Osteocyte (in vitro differentiated cells): ENCODE measurements around the gene PRM3. TPM values are rescaled to one million over a fixed set of nuclear protein-coding genes. Genes with fewer than 3 reads are reported as not detected.

Experiments used
- DNase-seq: peaks from one replicate; pipeline ENCODE4 v3.0.0; 2021; ENCODE audit warnings: mixed read lengths; ENCODE audit not compliant: unreplicated experiment; ENCODE audit errors: extremely low spot score
- H3K27ac Mint-ChIP-seq: one replicate; pipeline ENCODE4 v1.8.0; 2021; ENCODE audit warnings: mild to moderate bottlenecking, mixed read lengths; ENCODE audit not compliant: unreplicated experiment
- H3K27me3 Mint-ChIP-seq: one replicate; pipeline ENCODE4 v1.8.0; 2021; ENCODE audit warnings: mixed read lengths; ENCODE audit not compliant: unreplicated experiment
- H3K36me3 Mint-ChIP-seq: one replicate; pipeline ENCODE4 v1.8.0; 2021; ENCODE audit warnings: mixed read lengths; ENCODE audit not compliant: unreplicated experiment
- H3K4me1 Mint-ChIP-seq: one replicate; pipeline ENCODE4 v1.8.0; 2021; ENCODE audit warnings: mixed read lengths; ENCODE audit not compliant: unreplicated experiment
- H3K4me3 Mint-ChIP-seq: one replicate; pipeline ENCODE4 v1.8.0; 2021; ENCODE audit warnings: mild to moderate bottlenecking, moderate library complexity, mixed read lengths; ENCODE audit not compliant: unreplicated experiment
- H3K9me3 Mint-ChIP-seq: one replicate; pipeline ENCODE4 v1.8.0; 2021; ENCODE audit warnings: mixed read lengths; ENCODE audit not compliant: unreplicated experiment
- total RNA-seq: library from RNA; stranded (reverse); gene quantifications from 2 replicates; pipeline ENCODE4 v1.2.1, GENCODE V29; 2021
- TF ChIP-seq, protein P1 (sequence below): fragments of 200-600 bp; sonication (generic); IDR thresholded peaks from 2 replicates; pipeline ENCODE4 v1.5.0; 2021; ENCODE audit warnings: antibody characterized with exemption, mild to moderate bottlenecking, moderate library complexity

PRM3 gene
- total RNA-seq, 1 donor from 2014 or later = not detected

DNA sequence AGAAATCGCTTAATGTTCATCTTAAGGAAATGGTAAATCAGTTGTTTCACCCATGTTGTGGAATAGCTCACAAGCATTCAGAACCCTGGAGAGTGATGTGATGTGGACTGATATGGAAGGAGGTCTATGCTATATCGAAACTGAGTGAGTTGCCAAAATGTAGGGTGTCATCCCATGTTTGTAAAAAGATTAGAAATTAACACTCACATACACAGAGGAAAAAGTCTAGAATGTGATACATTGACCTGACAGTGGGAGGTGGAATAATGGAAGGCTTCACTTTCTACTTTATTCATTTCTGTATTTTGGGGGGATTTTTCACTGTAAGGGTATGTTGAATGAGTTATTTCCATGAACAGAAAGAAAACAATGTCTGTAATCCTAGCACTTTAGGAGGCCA lies 12.4 kb upstream of the PRM3 start:
- TF ChIP-seq, protein P1, sequence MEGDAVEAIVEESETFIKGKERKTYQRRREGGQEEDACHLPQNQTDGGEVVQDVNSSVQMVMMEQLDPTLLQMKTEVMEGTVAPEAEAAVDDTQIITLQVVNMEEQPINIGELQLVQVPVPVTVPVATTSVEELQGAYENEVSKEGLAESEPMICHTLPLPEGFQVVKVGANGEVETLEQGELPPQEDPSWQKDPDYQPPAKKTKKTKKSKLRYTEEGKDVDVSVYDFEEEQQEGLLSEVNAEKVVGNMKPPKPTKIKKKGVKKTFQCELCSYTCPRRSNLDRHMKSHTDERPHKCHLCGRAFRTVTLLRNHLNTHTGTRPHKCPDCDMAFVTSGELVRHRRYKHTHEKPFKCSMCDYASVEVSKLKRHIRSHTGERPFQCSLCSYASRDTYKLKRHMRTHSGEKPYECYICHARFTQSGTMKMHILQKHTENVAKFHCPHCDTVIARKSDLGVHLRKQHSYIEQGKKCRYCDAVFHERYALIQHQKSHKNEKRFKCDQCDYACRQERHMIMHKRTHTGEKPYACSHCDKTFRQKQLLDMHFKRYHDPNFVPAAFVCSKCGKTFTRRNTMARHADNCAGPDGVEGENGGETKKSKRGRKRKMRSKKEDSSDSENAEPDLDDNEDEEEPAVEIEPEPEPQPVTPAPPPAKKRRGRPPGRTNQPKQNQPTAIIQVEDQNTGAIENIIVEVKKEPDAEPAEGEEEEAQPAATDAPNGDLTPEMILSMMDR = no peak
- Mint-ChIP-seq H3K27me3 (peaks cover 49% of the 10 kb centered on the region), H3K4me1 (no peaks in the 10 kb centered on the region), H3K9me3 (no peaks in the 10 kb centered on the region), H3K27ac (no peak overlapping the region), H3K4me3 (no peak overlapping the region), H3K36me3 (no peaks in the 10 kb centered on the region)
- DNase-seq = no peak

DNA sequence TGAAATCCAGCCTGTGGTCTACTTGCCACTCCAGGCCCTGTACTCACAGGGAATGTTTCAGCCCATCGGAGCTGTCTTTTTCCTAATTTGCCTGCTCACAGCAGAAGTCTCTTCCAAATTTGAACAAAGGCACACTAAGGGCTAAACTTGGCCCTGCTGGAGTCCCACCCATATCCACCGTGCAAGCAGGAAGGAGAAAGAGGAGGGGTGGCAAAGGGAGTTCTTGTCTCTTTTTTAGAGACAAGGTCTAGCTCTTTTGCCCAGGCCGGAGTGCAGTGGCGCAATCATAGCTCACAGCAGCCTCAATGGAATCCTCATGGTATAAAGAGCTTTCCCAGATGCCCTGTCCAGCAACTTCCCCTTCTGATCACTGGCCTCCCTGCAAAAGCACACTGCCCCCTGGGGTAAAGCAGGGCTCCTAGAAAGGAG lies 10.4 kb upstream of the PRM3 start:
- no peak for DNase-seq
- no peaks in the 10 kb centered on the region for H3K36me3 Mint-ChIP-seq
- no peaks in the 10 kb centered on the region for H3K4me1 Mint-ChIP-seq
- no peak overlapping the region for H3K4me3 Mint-ChIP-seq
- H3K9me3 Mint-ChIP-seq = no peaks in the 10 kb centered on the region
- no peak overlapping the region for H3K27ac Mint-ChIP-seq
- TF ChIP-seq, protein P1 = no peak
- H3K27me3 Mint-ChIP-seq = peaks cover 48% of the 10 kb centered on the region

DNA sequence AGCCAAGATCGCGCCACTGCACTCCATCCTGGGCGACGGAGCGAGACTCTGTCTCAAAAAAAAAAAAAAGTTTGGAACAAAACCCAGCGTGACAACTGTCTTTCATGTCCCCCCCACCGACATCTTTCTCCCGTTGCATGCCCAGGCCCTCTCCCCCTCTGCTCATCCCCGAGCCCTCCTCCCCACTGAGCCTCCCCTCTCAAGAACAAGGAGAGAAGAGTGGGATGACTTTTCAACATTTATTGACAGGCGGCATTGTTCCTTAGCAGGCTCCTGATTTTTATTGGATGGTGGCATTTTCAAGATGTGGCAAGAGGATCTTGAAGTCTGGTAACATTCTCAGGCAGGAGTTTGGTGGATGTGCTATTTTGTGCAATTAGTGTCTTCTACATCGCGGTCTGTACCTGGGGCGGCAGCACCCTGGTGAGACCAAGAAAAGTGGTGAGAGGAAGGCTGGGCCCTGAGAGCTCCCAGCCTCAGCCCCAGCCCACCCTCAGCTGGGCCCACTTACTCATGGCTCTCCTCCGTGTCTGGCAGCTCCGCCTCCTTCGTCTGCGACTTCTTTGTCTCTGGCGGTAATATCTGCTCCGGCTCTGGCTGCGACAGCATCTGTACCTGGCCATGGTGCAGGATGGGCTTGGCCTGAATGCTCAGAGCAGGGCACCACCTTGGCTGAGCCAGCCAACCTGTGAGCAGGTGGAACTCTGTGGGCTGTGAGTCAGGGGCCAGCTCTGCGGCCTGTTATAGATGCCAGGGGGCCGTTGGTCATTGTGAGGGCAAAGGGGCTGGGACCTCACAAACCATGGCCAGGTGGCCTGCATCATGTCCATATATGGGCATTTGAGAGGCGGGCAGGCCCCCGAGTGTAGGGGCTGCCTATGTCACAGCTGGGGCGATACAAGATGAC lies 7.4 kb upstream of the PRM3 start, which contains the start of gene PRM1:
PRM1 (minus strand) TSS at position 715 of the 907 bp plus-strand sequence; CDS start at position 623, 92 bp downstream.
- no peak for DNase-seq

DNA sequence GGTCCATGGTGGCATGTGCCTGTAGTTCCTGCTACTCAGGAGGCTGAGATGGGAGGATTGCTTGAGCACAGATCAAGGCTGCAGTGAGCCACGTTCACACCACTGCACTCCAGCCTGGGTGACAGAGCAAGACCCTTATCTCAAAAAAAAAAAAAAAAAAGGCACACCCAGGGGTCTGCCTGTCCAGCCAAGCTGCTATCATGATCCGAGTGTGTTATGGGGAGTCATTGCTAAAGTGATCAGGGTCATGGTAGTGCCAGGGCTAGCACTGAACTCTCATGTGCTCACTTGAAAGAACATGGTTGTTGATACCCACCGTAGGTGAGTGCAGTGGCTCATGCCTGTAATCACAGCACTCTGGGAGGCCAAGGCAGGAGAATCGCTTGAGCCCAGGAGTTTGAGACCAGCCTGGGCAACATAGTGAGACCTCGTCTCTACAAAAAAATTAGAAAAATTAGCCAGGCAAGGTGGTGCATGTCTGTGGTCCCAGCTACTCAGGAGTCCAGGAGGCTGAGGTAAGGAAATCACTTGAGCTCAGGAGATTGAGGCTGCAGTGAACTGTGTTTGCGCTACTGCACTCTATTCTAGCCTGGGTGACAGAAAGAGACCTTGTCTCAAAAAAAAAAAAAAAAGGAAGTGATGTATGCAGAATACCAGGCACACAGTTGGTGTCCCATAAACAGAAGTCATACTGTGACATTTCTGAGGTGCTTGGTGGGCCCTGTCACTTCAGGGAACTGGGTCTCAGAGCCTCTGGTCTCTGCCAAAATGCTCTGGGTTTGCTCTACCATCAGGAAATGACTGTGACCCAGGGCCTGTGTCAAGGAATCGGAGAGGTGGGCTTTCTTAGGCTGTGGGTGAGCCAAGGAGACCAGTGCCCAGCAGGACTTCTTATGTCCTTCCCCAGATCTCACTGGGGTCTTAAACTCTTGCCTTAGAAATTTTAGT lies 5.5 kb upstream of the PRM3 start:
- no peak overlapping the region for H3K4me3 Mint-ChIP-seq
- H3K4me1 Mint-ChIP-seq = peaks cover 2% of the 10 kb centered on the region
- H3K36me3 Mint-ChIP-seq = no peaks in the 10 kb centered on the region
- no peak overlapping the region for H3K27ac Mint-ChIP-seq
- TF ChIP-seq, protein P1 = no peak
- no peaks in the 10 kb centered on the region for H3K9me3 Mint-ChIP-seq
- DNase-seq = no peak
- peaks cover 18% of the 10 kb centered on the region for H3K27me3 Mint-ChIP-seq

More for the DNA sequence above, 7.4 kb upstream of the PRM3 start, which contains the start of gene PRM1:
- H3K4me3 Mint-ChIP-seq = no peak within 1 kb of the TSS
- H3K9me3 Mint-ChIP-seq = no peaks in the 10 kb centered on the region
- TF ChIP-seq, protein P1 = no peak
- no peak within 1 kb of the TSS for H3K27ac Mint-ChIP-seq
- H3K4me1 Mint-ChIP-seq = no peaks in the 10 kb centered on the region
- peaks cover 33% of the 10 kb centered on the region for H3K27me3 Mint-ChIP-seq
- no peaks in the 10 kb centered on the region for H3K36me3 Mint-ChIP-seq
